Measurements from ENCODE around the gene MOGAT3.

The MOGAT3 gene

GRCh38 chr7:101156866-101157589 is 43.8 kb downstream of the MOGAT3 start:
- TF ChIP-seq GATA2 (IDR thresholded peaks at IDR 0.05; ENCODE audit: low read depth, low read length) = no peak
- no peak for TF ChIP-seq GATA3 (IDR thresholded peaks at IDR 0.05; ENCODE audit: low read depth, low read length)

GRCh38 chr7:101156277-101156676 is 44.6 kb downstream of the MOGAT3 start:
- TF ChIP-seq GATA3 (IDR thresholded peaks at IDR 0.05; ENCODE audit: low read depth, low read length) (no peak), GATA2 (IDR thresholded peaks at IDR 0.05; ENCODE audit: low read depth, low read length) (no peak)

GRCh38 chr7:101155303-101155702 is 45.5 kb downstream of the MOGAT3 start:
- TF ChIP-seq GATA2 (IDR thresholded peaks at IDR 0.05; ENCODE audit: low read depth, low read length) = no peak
- TF ChIP-seq GATA3 (IDR thresholded peaks at IDR 0.05; ENCODE audit: low read depth, low read length) = no peak

- TF ChIP-seq GATA2 (IDR thresholded peaks at IDR 0.05; ENCODE audit: low read depth, low read length) = no peak
- no peak for TF ChIP-seq GATA3 (IDR thresholded peaks at IDR 0.05; ENCODE audit: low read depth, low read length)
Observed at GRCh38 chr7:101154693-101155102, 46.1 kb downstream of the MOGAT3 start.

GRCh38 chr7:101153969-101154692 is 46.7 kb downstream of the MOGAT3 start, which contains the start of gene AP1S1:
TSS of gene AP1S1 (plus strand) at chr7:101154476. CDS start at chr7:101154515, 39 bp downstream.
- TF ChIP-seq GATA3 (IDR thresholded peaks at IDR 0.05; ENCODE audit: low read depth, low read length) = no peak
- no peak for TF ChIP-seq GATA2 (IDR thresholded peaks at IDR 0.05; ENCODE audit: low read depth, low read length)

GRCh38 chr7:101151908-101152651 is 48.8 kb downstream of the MOGAT3 start:
- TF ChIP-seq GATA2 (IDR thresholded peaks at IDR 0.05; ENCODE audit: low read depth, low read length) = no peak
- no peak for TF ChIP-seq GATA3 (IDR thresholded peaks at IDR 0.05; ENCODE audit: low read depth, low read length)

Measured in SH-SY5Y (cell line).